22Rv1 (cell line): ENCODE measurements around the gene WNT2.

Experiments used
- H3K27ac ChIP-seq: fragments of 450-650 bp; 2 replicates; pipeline ENCODE4 v1.5.1; 2017
- CTCF ChIP-seq: fragments of 450-650 bp; IDR thresholded peaks from 2 replicates; pipeline ENCODE4 v1.5.1; 2017; ENCODE audit warnings: mild to moderate bottlenecking
- ZFX ChIP-seq: fragments of 450-650 bp; IDR thresholded peaks from 2 replicates; pipeline ENCODE4 v1.6.1; 2017; ENCODE audit warnings: antibody characterized with exemption, borderline replicate concordance

WNT2 gene

GRCh38 chr7:117322741-117323304 lies at the start of gene WNT2:
Gene WNT2, minus strand, starts transcription at chr7:117323058. Its CDS starts 69 bp downstream, at chr7:117322989.
- TF ChIP-seq CTCF, result no peak
- no peak for TF ChIP-seq ZFX
- H3K27ac ChIP-seq, result peak within 1 kb of the TSS; percentile 46

GRCh38 chr7:117372073-117372472 lies 49.2 kb upstream of the WNT2 start:
- no peak for TF ChIP-seq ZFX
- TF ChIP-seq CTCF, result no peak
- no peak overlapping the region for H3K27ac ChIP-seq

- peak overlapping the region; percentile 56 for H3K27ac ChIP-seq
- no peak for TF ChIP-seq CTCF
- no peak for TF ChIP-seq ZFX
Observed at GRCh38 chr7:117364339-117365080, 41.7 kb upstream of the WNT2 start.

- TF ChIP-seq ZFX (no peak), CTCF (no peak)
- peak overlapping the region; percentile 56 for H3K27ac ChIP-seq
Observed at GRCh38 chr7:117362294-117362888, 39.5 kb upstream of the WNT2 start.

GRCh38 chr7:117350027-117350426 lies 27.2 kb upstream of the WNT2 start:
- no peak for TF ChIP-seq CTCF
- no peak for TF ChIP-seq ZFX
- H3K27ac ChIP-seq, result no peak overlapping the region

- no peak for TF ChIP-seq ZFX
- no peak for TF ChIP-seq CTCF
- no peak overlapping the region for H3K27ac ChIP-seq
Observed at GRCh38 chr7:117349570-117349969, 26.7 kb upstream of the WNT2 start.
